Prostate gland (tissue), 2 donors: ENCODE measurements around the gene RSPRY1. TPM values are rescaled to one million over a fixed set of nuclear protein-coding genes. Genes with fewer than 3 reads are reported as not detected.
A peak's percentile ranks its signal among the peaks of the same experiment; 100 is the strongest.

Experiments
- DNase-seq: peaks from one replicate; pipeline ENCODE4 v3.0.0-alpha.2; 2019; ENCODE audit warnings: low spot score
- H3K27ac ChIP-seq, 2 donors: fragments of 200-600 bp; sonication (generic); 2 replicates each; pipeline ENCODE4 v1.5.1; 2017 to 2019
- H3K27me3 ChIP-seq: fragments of 200-600 bp; sonication (generic); replicated peaks from 2 replicates; pipeline ENCODE4 v1.5.1; 2019; ENCODE audit not compliant: insufficient read depth
- H3K36me3 ChIP-seq, 2 donors: fragments of 200-600 bp; sonication (generic); 1 replicate in 1 of 2; 2 replicates in 1 of 2; pipeline versions ENCODE4 v1.5.1 to v1.8.1; 2017 to 2019
- H3K4me1 ChIP-seq: fragments of 200-600 bp; sonication (generic); replicated peaks from 2 replicates; pipeline ENCODE4 v1.5.1; 2019
- H3K4me3 ChIP-seq, 2 donors: fragments of 200-600 bp; sonication (generic); 2 replicates each; pipeline ENCODE4 v1.5.1; 2017 to 2019
- H3K9me3 ChIP-seq: fragments of 200-600 bp; sonication (generic); 2 replicates; pipeline ENCODE4 v1.5.1; 2017
- CTCF ChIP-seq, 4 experiments: fragments of 200-600 bp in 2 of 4; fragments of 450-650 bp in 2 of 4; sonication (generic) in 2 of 4; IDR thresholded peaks; 1 replicate in 3 of 4; 2 replicates in 1 of 4; pipeline ENCODE4 v1.5.1; 2016 to 2019; ENCODE audit warnings: antibody characterized with exemption in 4 of 4, mild to moderate bottlenecking in 2 of 4, moderate library complexity in 2 of 4
- POLR2A ChIP-seq: fragments of 450-650 bp; IDR thresholded peaks from one replicate; pipeline ENCODE4 v1.6.1; 2016; ENCODE audit warnings: antibody characterized with exemption, mild to moderate bottlenecking
- POLR2AphosphoS5 ChIP-seq: sonication (generic); formaldehyde crosslinking; IDR thresholded peaks from one replicate; pipeline ENCODE4 v1.6.1; 2017; ENCODE audit warnings: antibody characterized with exemption
- WGBS: methylation state at CpG from one replicate; pipeline ENCODE4 v1.1.5; 2018; 5-methylcytosine and 5-hydroxymethylcytosine counted together
- intact Hi-C: fragments of 100-400 bp; cut with DNase I; formaldehyde crosslinking; loops from one replicate; pipeline ENCODE4 v1.14.2; 2022
- total RNA-seq, 2 donors: library from RNA; depleted of rRNA; stranded (reverse); fragments of >200 nt; gene quantifications; one replicate each; pipeline ENCODE4 v1.1.0, GENCODE V29; 2016

Gene RSPRY1
- total RNA-seq, 2 donors from 2014 or later, result 35.8 to 45.3 TPM

GRCh38 chr16:57204675-57205074, 18.5 kb downstream of the RSPRY1 start:
- no peaks in the 10 kb centered on the region for H3K4me1 ChIP-seq
- no peak overlapping the region for H3K27ac ChIP-seq
- no peaks in the 10 kb centered on the region for H3K9me3 ChIP-seq
- H3K27me3 ChIP-seq, result no peaks in the 10 kb centered on the region
- DNase-seq, result no peak
- TF ChIP-seq POLR2AphosphoS5 (no peak), POLR2A (no peak), CTCF (IDR thresholded peaks at IDR 0.05) (no peak)
- H3K36me3 ChIP-seq, result no peaks in the 10 kb centered on the region
- no peak overlapping the region for H3K4me3 ChIP-seq
- 92% methylated on average over 12 of the region's 12 CpGs for WGBS
- intact Hi-C loops, result no loop called here

GRCh38 chr16:57208926-57209325, 22.8 kb downstream of the RSPRY1 start:
- no peak for TF ChIP-seq POLR2AphosphoS5
- H3K36me3 ChIP-seq, result peaks cover 0 to 2% of the 10 kb centered on the region in 2 donors
- no peaks in the 10 kb centered on the region for H3K4me1 ChIP-seq
- no peak overlapping the region for H3K4me3 ChIP-seq
- intact Hi-C loops, result no loop called here
- no peaks in the 10 kb centered on the region for H3K27me3 ChIP-seq
- no peaks in the 10 kb centered on the region for H3K9me3 ChIP-seq
- DNase-seq, result no peak
- no peak overlapping the region for H3K27ac ChIP-seq
- 92% methylated on average over 1 of the region's 1 CpG for WGBS

- H3K9me3 ChIP-seq, result no peaks in the 10 kb centered on the region
- TF ChIP-seq POLR2AphosphoS5 (no peak), CTCF (IDR thresholded peaks at IDR 0.05) (no peak), POLR2A (no peak)
- DNase-seq, result no peak
- WGBS, result 97% methylated on average over 5 of the region's 5 CpGs
- H3K27ac ChIP-seq, result no peak overlapping the region
- H3K4me3 ChIP-seq, result no peak overlapping the region
- no peaks in the 10 kb centered on the region for H3K27me3 ChIP-seq
- H3K36me3 ChIP-seq, result peaks cover 0 to 8% of the 10 kb centered on the region in 2 donors
- intact Hi-C loops, result no loop called here
- no peaks in the 10 kb centered on the region for H3K4me1 ChIP-seq
Observed at GRCh38 chr16:57209780-57210179, 23.7 kb downstream of the RSPRY1 start.

GRCh38 chr16:57213462-57213861, 27.3 kb downstream of the RSPRY1 start:
- H3K4me3 ChIP-seq, result no peak overlapping the region
- H3K4me1 ChIP-seq, result no peaks in the 10 kb centered on the region
- TF ChIP-seq POLR2AphosphoS5, result peak; percentile 15
- TF ChIP-seq POLR2A, result no peak
- DNase-seq, result no peak
- intact Hi-C loops, result no loop called here
- 42% methylated on average over 1 of the region's 1 CpG for WGBS
- H3K9me3 ChIP-seq, result no peaks in the 10 kb centered on the region
- no peaks in the 10 kb centered on the region for H3K27me3 ChIP-seq
- no peak overlapping the region for H3K27ac ChIP-seq
- H3K36me3 ChIP-seq, result peaks cover 4 to 22% of the 10 kb centered on the region in 2 donors

GRCh38 chr16:57216968-57217367, 30.8 kb downstream of the RSPRY1 start:
- WGBS, result 83% methylated on average over 2 of the region's 2 CpGs

More at GRCh38 chr16:57216968-57217367, 30.8 kb downstream of the RSPRY1 start:
- H3K4me1 ChIP-seq, result no peaks in the 10 kb centered on the region
- TF ChIP-seq CTCF (IDR thresholded peaks at IDR 0.05) (no peak), POLR2AphosphoS5 (no peak)
- H3K4me3 ChIP-seq, result no peak overlapping the region
- H3K27me3 ChIP-seq, result no peaks in the 10 kb centered on the region
- no peak overlapping the region for H3K27ac ChIP-seq
- peaks cover 4 to 22% of the 10 kb centered on the region in 2 donors for H3K36me3 ChIP-seq
- H3K9me3 ChIP-seq, result no peaks in the 10 kb centered on the region
- no peak for DNase-seq
- intact Hi-C loops, result no loop called here
